SK-N-SH treated with all-trans-retinoic acid at 6 μM for 48 hours (cell line): ENCODE data around the gene CPA3.

Experiments
- CSDC2 ChIP-seq: fragments of 250-450 bp; sonication (Bioruptor Pico); IDR thresholded peaks from 2 replicates; pipeline ENCODE4 v1.5.0; 2020; ENCODE audit warnings: mild to moderate bottlenecking, moderate library complexity
- CSRNP3 ChIP-seq: fragments of 250-450 bp; sonication (Bioruptor Pico); IDR thresholded peaks from 2 replicates; pipeline ENCODE4 v1.5.1; 2021; ENCODE audit warnings: mild to moderate bottlenecking, moderate library complexity
- ISL1 ChIP-seq: fragments of 250-450 bp; sonication (Bioruptor Pico); IDR thresholded peaks from 2 replicates; pipeline ENCODE4 v2.1.2; 2022; ENCODE audit warnings: mild to moderate bottlenecking, moderate library complexity
- PATZ1 ChIP-seq: fragments of 250-450 bp; sonication (Bioruptor Pico); IDR thresholded peaks from 2 replicates; pipeline ENCODE4 v1.8.0; 2020; ENCODE audit warnings: mild to moderate bottlenecking, moderate library complexity, borderline replicate concordance
- RARB ChIP-seq: fragments of 250-450 bp; sonication (Bioruptor Pico); IDR thresholded peaks from 2 replicates; pipeline ENCODE4 v1.8.0; 2021; ENCODE audit warnings: mild to moderate bottlenecking, moderate library complexity
- TCF4 ChIP-seq: fragments of 250-450 bp; sonication (Bioruptor Pico); IDR thresholded peaks from 2 replicates; pipeline ENCODE4 v1.8.0; 2021; ENCODE audit warnings: mild to moderate bottlenecking, moderate library complexity, borderline replicate concordance
- ZNF565 ChIP-seq: fragments of 450-650 bp; formaldehyde crosslinking; conservative IDR thresholded peaks from 2 replicates; pipeline ENCODE4 v1.5.0; 2020; ENCODE audit warnings: low read depth, mild to moderate bottlenecking, moderate library complexity

- TF ChIP-seq RARB (CRISPR knock-in tag) = no peak
- peak; percentile 96 for TF ChIP-seq ISL1 (CRISPR knock-in tag)
- TF ChIP-seq PATZ1 (CRISPR knock-in tag) = no peak; the same call in 1 of the 2 replicates
- no peak for TF ChIP-seq ZNF565 (CRISPR knock-in tag)
- TF ChIP-seq CSRNP3 (CRISPR knock-in tag) = no peak
- no peak for TF ChIP-seq CSDC2
- no peak for TF ChIP-seq TCF4 (CRISPR knock-in tag)
Measured at GRCh38 chr3:148901987-148902791, 37.1 kb downstream of the CPA3 start.
